ENCODE measurements around the gene LRRN2.

LRRN2 gene

GRCh38 chr1:204663644-204664383 is 21.7 kb downstream of the LRRN2 start:
- DNase-seq (ENCODE audit: low read depth in 2 of 2) = no peak

DNA sequence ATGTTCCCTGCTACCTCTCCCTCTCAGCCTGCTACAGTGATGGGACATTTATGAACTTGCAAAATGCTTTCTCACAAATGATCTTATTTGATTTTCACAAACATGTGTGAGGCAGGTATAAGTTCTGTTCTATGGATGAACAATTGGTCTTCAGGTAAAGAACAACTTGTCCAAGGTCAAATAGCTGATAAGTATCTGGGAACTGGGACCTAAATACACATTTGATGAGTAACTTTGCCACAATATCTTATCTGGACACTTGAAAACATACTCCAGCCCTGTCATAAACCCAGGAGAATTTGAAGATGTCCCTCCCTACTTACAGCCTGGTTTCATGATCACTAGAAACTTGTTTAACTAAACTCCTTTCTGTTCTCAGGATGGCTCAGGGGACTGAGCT is 23.0 kb downstream of the LRRN2 start:
- DNase-seq (ENCODE audit: low read depth in 2 of 2) = no peak

- DNase-seq (ENCODE audit: low read depth in 2 of 2) = no peak
Measured at GRCh38 chr1:204660509-204660908, 25.0 kb downstream of the LRRN2 start.

GRCh38 chr1:204659056-204659455 is 26.5 kb downstream of the LRRN2 start:
- no peak for DNase-seq (ENCODE audit: low read depth in 2 of 2)

- DNase-seq (ENCODE audit: low read depth in 2 of 2) = no peak
Measured at GRCh38 chr1:204658295-204658694, 27.2 kb downstream of the LRRN2 start.

- no peak for DNase-seq (ENCODE audit: low read depth in 2 of 2)
Measured at GRCh38 chr1:204653590-204654340, 31.8 kb downstream of the LRRN2 start.

GRCh38 chr1:204652497-204652896 is 33.0 kb downstream of the LRRN2 start:
- DNase-seq (ENCODE audit: low read depth in 2 of 2) = no peak

GRCh38 chr1:204651843-204652421 is 33.6 kb downstream of the LRRN2 start:
- DNase-seq (ENCODE audit: low read depth in 2 of 2) = no peak

GRCh38 chr1:204650911-204651570 is 34.5 kb downstream of the LRRN2 start:
- no peak for DNase-seq (ENCODE audit: low read depth in 2 of 2)

DNA sequence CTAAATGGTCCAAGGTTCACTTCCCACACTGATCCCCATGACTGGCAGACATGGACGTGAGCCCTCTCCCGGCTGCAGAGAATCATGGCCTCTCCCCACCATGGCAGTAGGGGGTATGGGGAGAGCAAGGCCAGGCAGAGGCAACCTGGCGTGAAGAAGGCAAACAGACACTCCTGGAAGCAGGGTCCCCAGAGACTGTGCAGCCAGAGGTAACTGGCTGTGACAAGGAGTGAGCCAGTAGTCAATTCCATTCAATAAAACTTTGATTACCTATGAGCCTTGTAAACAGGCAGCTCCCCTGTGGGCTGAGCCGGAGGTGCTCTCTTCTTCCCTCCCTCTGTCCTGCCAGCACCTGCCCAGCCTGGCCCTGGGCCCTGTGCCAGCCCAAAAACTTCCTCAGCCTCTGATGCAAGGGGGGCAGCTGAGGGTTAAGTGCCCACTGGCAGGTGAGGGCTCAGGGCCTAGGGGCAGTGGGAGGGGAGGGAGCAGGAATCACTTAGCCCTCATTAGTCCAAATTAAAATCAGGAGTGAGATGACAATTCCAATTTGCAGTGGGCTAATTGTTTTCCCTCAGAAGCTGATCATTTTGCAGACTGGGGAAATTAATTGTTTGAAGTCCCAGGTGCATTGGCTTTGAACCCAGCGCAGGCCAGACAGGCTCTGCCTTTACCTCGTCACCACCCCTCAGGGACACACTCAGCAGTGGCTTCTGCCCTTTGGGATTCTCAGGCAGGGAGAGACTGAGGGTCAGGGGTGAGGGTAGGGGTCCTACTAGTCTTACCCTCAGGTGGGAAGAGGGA is 35.6 kb downstream of the LRRN2 start:
- no peak for DNase-seq (ENCODE audit: low read depth in 2 of 2)

GRCh38 chr1:204648576-204648975 is 37.0 kb downstream of the LRRN2 start:
- no peak for DNase-seq (ENCODE audit: low read depth in 2 of 2)

- DNase-seq (ENCODE audit: low read depth in 2 of 2) = no peak
Measured at GRCh38 chr1:204647805-204648153, 37.8 kb downstream of the LRRN2 start.

DNA sequence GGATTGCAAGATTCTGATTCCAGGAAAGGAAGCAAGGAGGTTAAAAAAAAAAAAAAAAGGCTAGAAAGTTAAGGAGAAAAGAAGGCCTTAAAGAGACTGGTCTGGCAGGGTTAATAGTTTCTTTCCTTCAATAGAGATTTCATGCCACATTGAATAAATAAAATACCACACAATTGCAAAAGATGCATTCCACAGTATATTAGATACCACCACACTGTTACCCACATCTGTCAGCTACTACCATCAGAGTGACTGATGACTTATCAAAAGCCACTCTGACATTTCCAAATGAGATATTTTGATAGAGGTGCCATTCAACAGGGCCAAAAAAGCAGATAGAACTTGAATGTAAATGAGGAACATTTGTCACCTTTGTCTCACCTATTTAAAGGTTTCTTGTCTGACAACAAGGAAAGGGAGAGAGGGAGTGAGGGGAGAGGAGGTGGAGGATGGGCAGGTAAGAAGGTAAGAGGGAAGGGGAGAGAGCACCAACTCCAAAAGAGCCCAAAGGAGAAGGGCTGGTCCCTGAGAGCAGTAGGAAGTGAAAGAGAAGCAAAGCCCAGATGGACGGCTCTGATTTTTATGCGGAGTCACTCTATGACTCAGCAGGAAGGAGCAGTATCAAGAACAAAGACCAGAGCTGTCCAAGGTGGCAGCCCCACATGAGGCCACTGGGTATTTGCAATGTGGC is 38.3 kb downstream of the LRRN2 start:
- DNase-seq (ENCODE audit: low read depth in 2 of 2) = no peak

- no peak for DNase-seq (ENCODE audit: low read depth in 2 of 2)
Measured at GRCh38 chr1:204645666-204646065, 39.9 kb downstream of the LRRN2 start.

GRCh38 chr1:204645251-204645650 is 40.3 kb downstream of the LRRN2 start:
- DNase-seq (ENCODE audit: low read depth in 2 of 2) = no peak

GRCh38 chr1:204643503-204643902 is 42.0 kb downstream of the LRRN2 start:
- no peak for DNase-seq (ENCODE audit: low read depth in 2 of 2)

GRCh38 chr1:204641936-204642335 is 43.6 kb downstream of the LRRN2 start:
- no peak for DNase-seq (ENCODE audit: low read depth in 2 of 2)

DNA sequence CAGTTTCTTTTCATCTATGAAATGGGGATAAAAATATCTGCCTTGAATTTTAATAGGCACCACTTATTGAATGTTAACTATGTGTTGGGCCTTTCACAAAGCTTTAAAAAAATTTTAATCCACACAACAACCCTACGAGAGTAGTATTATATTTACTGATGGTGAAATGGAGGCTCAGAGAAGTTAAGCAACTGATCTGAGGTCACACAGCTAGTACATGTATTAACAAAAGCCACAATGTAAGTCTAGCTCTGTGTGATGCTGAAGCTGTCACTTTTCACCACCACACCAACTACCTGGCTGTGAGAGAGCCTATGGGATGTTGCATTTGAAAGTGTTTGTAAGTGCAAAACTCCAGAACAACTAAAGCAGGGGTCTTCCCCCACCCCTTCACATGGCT is 44.1 kb downstream of the LRRN2 start:
- DNase-seq (ENCODE audit: low read depth in 2 of 2) = no peak

DNA sequence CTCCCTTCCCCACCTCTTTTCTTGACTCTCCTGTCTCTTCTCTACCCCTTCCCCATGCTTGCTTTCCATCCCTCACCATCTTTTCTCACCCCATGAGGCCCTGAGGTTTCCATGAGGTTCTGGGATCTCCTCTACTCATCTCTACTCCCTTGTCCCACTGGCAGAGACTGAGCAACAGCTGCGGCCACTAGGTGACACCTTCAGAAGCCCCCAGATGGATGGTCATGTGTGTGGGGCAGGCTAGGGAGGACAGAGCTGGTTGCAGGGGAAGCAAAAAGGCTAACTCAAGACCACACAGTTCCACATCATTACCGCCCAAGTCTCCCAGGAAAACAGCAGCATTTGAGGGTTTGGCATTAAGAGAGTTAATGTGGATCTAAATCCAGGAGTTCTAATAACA is 45.0 kb downstream of the LRRN2 start:
- DNase-seq (ENCODE audit: low read depth in 2 of 2) = no peak

DNA sequence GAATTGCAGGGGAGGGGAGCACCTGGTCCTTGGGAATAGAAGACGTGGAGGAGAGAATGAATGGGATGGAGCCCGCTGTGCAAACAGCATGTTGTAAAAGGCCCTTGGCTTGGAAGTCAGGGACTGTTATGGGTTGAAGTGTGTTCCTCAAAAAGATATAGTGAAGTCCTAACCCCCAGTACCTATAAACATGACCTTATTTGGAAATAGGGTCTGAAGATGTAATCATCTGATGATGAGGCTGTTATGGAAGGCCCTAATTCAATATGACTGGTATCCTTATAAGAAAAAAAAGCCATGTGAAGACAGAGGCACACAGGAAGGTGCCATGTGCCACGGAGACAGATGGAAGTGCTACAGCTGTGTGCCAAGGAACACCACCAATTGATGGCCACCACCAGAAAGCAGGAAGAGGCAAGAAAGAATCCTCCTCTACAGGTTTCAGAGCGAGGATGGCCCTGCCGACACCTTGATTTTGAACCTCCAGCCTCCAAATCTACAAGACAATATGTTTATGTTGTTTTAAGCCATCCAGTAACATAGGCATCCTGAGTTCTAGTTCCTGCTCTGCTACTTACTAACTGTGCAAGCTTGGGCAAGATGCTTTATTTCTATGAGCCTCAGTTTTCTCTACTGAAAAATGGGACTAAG is 51.2 kb downstream of the LRRN2 start:
- no peak for DNase-seq (ENCODE audit: low read depth in 2 of 2)

DNA sequence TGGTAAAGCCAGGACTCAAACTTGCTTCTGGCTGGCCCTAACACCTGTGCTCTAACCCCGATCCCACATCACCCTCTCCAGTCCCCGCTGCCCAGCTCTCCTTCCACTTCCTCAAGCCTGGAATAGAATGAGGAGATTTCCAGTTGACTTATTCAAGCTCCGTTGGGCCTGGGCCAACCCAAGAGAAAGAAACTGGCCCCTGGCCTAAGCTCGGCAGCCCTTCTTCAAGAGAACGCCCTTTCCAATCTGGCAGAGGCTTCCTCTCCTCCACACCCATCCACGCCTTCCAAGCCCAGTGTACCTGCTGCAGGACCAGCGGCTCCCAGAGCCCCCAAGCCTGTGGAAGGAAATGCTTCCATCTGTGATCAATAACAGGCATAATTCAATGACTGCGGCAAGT is 51.9 kb downstream of the LRRN2 start:
- DNase-seq (ENCODE audit: low read depth in 2 of 2) = no peak

All from stimulated activated CD8-positive, alpha-beta memory T cell treated with anti-CD3 and anti-CD28 coated beads, Interleukin-2, amount 100 ng/mL, for 48 hours (primary cell).